Small intestine (tissue), 7 donors: Measurements from ENCODE around the gene BABAM2. TPM values are rescaled to one million over a fixed set of nuclear protein-coding genes. Genes with fewer than 3 reads are reported as not detected.
"Not testable (repeated sequence)": the region's sequence is repeated elsewhere in the genome, so short reads cannot be mapped to it uniquely, and the experiment has no call there.

ENCODE experiments used
- DNase-seq, 2 donors: peaks; one replicate each; pipeline versions ENCODE4 v3.0.0 to v3.0.0-alpha.2; 2013
- FAIRE-seq: peaks from 2 replicates; lab custom pipeline; 2012; peaks lifted over from hg19 to GRCh38; lab: Jason Lieb, UNC
- H3K27ac ChIP-seq, 3 donors: one replicate each; pipeline ENCODE4 v1.5.1; 2013; ENCODE audit warnings: low read length in 2 of 3, mild to moderate bottlenecking in 2 of 3, control low read depth in 1 of 3, inconsistent platforms in 1 of 3, low read depth in 1 of 3, moderate library complexity in 1 of 3
- H3K27me3 ChIP-seq, 3 donors: one replicate each; pipeline ENCODE4 v1.6.1; 2013; ENCODE audit warnings: low read length in 3 of 3, inconsistent platforms in 1 of 3; ENCODE audit not compliant: control insufficient read depth in 3 of 3, insufficient read depth in 3 of 3
- H3K36me3 ChIP-seq, 3 donors: one replicate each; pipeline ENCODE4 v1.6.1; 2013; ENCODE audit warnings: low read length in 3 of 3, inconsistent platforms in 1 of 3, low read depth in 1 of 3, mild to moderate bottlenecking in 1 of 3, moderate library complexity in 1 of 3; ENCODE audit not compliant: control insufficient read depth in 3 of 3, insufficient read depth in 2 of 3
- H3K4me1 ChIP-seq, 3 donors: one replicate each; pipeline ENCODE4 v1.6.1; 2013; ENCODE audit warnings: low read length in 2 of 3, inconsistent platforms in 1 of 3, low read depth in 1 of 3, mild to moderate bottlenecking in 1 of 3, moderate library complexity in 1 of 3; ENCODE audit not compliant: control insufficient read depth in 3 of 3, insufficient read depth in 2 of 3
- H3K4me3 ChIP-seq, 3 donors: one replicate each; pipeline ENCODE4 v1.5.1; 2013; ENCODE audit warnings: low read length in 3 of 3, control low read depth in 1 of 3, inconsistent platforms in 1 of 3, low read depth in 1 of 3, mild to moderate bottlenecking in 1 of 3, moderate library complexity in 1 of 3
- H3K9me3 ChIP-seq, 2 donors: one replicate each; pipeline ENCODE4 v1.6.1; 2013; ENCODE audit warnings: low read depth in 1 of 2, low read length in 1 of 2; ENCODE audit not compliant: control insufficient read depth in 2 of 2, insufficient read depth in 1 of 2
- WGBS, 3 donors: extraction: QIAGEN DNeasy Blood & Tissue Kit; methylation state at CpG; one replicate each; pipeline ENCODE4 v1.1.7; 2013; 5-methylcytosine and 5-hydroxymethylcytosine counted together
- polyA plus RNA-seq, 4 donors: library from polyadenylated mRNA; stranded (reverse) in 3 of 4; unstranded in 1 of 4; fragments of 200-250 nt in 3 of 4; fragments of 120-200 nt in 1 of 4; gene quantifications; one replicate each; pipeline versions ENCODE4 v1.2.1 to v1.2.3, GENCODE V29; 2013
- donor health status: healthy with polysubstance abuse.
- donor health status: control.
- donor health status: control.
- donor health status: Bipolar disorder and iron deficiency.
- donor health status: healthy.

The BABAM2 gene
- polyA plus RNA-seq, 4 donors = 19.5 to 38.6 (median 21.5) TPM

GRCh38 chr2:28026230-28026629, 135.7 kb downstream of the BABAM2 start:
- H3K27me3 ChIP-seq, H3K4me3 ChIP-seq, H3K36me3 ChIP-seq, DNase-seq, FAIRE-seq, H3K9me3 ChIP-seq, H3K4me1 ChIP-seq, H3K27ac ChIP-seq: not testable (repeated sequence)
- 95 to 96% (median 95%) methylated on average over 2 of the region's 2 CpGs for WGBS, 3 donors

- Histone ChIP-seq H3K36me3 (peaks cover 0 to 4% (median 0%) of the 10 kb centered on the region in 3 donors), H3K27ac (no peak overlapping the region), H3K9me3 (no peaks in the 10 kb centered on the region), H3K4me1 (no peaks in the 10 kb centered on the region), H3K27me3 (no peaks in the 10 kb centered on the region), H3K4me3 (no peak overlapping the region)
- WGBS, 3 donors = 94 to 97% (median 97%) methylated on average over 7 of the region's 7 CpGs
- DNase-seq (no peak), FAIRE-seq (no peak)
These were observed 137.5 kb downstream of the BABAM2 start for GRCh38 chr2:28028025-28028424.

GRCh38 chr2:28030600-28030999, 140.1 kb downstream of the BABAM2 start:
- H3K4me1 ChIP-seq = no peaks in the 10 kb centered on the region
- peaks cover 0 to 2% (median 0%) of the 10 kb centered on the region in 3 donors for H3K36me3 ChIP-seq
- no peak for FAIRE-seq
- no peak overlapping the region for H3K27ac ChIP-seq
- no peaks in the 10 kb centered on the region for H3K27me3 ChIP-seq
- no peaks in the 10 kb centered on the region for H3K9me3 ChIP-seq
- WGBS, 3 donors = 69 to 93% (median 89%) methylated on average over 2 of the region's 2 CpGs
- no peak for DNase-seq
- H3K4me3 ChIP-seq = no peak overlapping the region

GRCh38 chr2:28032816-28033215, 142.3 kb downstream of the BABAM2 start:
- FAIRE-seq (no peak), DNase-seq (no peak)
- Histone ChIP-seq H3K36me3 (no peaks in the 10 kb centered on the region), H3K27me3 (no peaks in the 10 kb centered on the region), H3K9me3 (no peaks in the 10 kb centered on the region), H3K4me1 (no peaks in the 10 kb centered on the region), H3K27ac (no peak overlapping the region), H3K4me3 (no peak overlapping the region)
- 71 to 84% (median 73%) methylated on average over 4 of the region's 4 CpGs for WGBS, 3 donors

GRCh38 chr2:28034696-28035095, 144.2 kb downstream of the BABAM2 start:
- Histone ChIP-seq H3K36me3 (no peaks in the 10 kb centered on the region), H3K27me3 (no peaks in the 10 kb centered on the region), H3K27ac (no peak overlapping the region), H3K4me3 (no peak overlapping the region), H3K4me1 (no peaks in the 10 kb centered on the region), H3K9me3 (no peaks in the 10 kb centered on the region)
- 93 to 96% (median 95%) methylated on average over 6 of the region's 6 CpGs for WGBS, 3 donors
- FAIRE-seq (no peak), DNase-seq (no peak)

- Histone ChIP-seq H3K27me3 (no peaks in the 10 kb centered on the region), H3K9me3 (no peaks in the 10 kb centered on the region), H3K36me3 (no peaks in the 10 kb centered on the region), H3K4me3 (no peak overlapping the region), H3K4me1 (no peaks in the 10 kb centered on the region), H3K27ac (no peak overlapping the region)
- no peak for FAIRE-seq
- DNase-seq = no peak
- 87 to 99% (median 89%) methylated on average over 3 of the region's 3 CpGs for WGBS, 3 donors
These were observed 144.7 kb downstream of the BABAM2 start for GRCh38 chr2:28035163-28035690.

GRCh38 chr2:28035816-28036215, 145.3 kb downstream of the BABAM2 start:
- Histone ChIP-seq H3K36me3 (no peaks in the 10 kb centered on the region), H3K4me1 (no peaks in the 10 kb centered on the region), H3K27me3 (no peaks in the 10 kb centered on the region), H3K4me3 (no peak overlapping the region), H3K27ac (no peak overlapping the region), H3K9me3 (no peaks in the 10 kb centered on the region)
- 88 to 93% (median 88%) methylated on average over 4 of the region's 4 CpGs for WGBS, 3 donors
- DNase-seq (no peak), FAIRE-seq (no peak)

GRCh38 chr2:28036307-28036706, 145.8 kb downstream of the BABAM2 start:
- no peaks in the 10 kb centered on the region for H3K9me3 ChIP-seq
- H3K27me3 ChIP-seq = no peaks in the 10 kb centered on the region
- H3K27ac ChIP-seq = no peak overlapping the region
- DNase-seq (no peak), FAIRE-seq (no peak)
- H3K4me3 ChIP-seq = no peak overlapping the region
- no peaks in the 10 kb centered on the region for H3K36me3 ChIP-seq
- no peaks in the 10 kb centered on the region for H3K4me1 ChIP-seq
- 87 to 100% (median 98%) methylated on average over 1 of the region's 1 CpG for WGBS, 3 donors

GRCh38 chr2:28038722-28039121, 148.2 kb downstream of the BABAM2 start:
- no peaks in the 10 kb centered on the region for H3K9me3 ChIP-seq

More at GRCh38 chr2:28038722-28039121, 148.2 kb downstream of the BABAM2 start:
- 95 to 97% (median 97%) methylated on average over 1 of the region's 1 CpG for WGBS, 3 donors
- no peak overlapping the region for H3K4me3 ChIP-seq
- DNase-seq (no peak), FAIRE-seq (no peak)
- H3K27me3 ChIP-seq = no peaks in the 10 kb centered on the region
- no peak overlapping the region for H3K27ac ChIP-seq
- no peaks in the 10 kb centered on the region for H3K36me3 ChIP-seq
- H3K4me1 ChIP-seq = no peaks in the 10 kb centered on the region
